Measurements from ENCODE around the gene IGFN1. TPM values are rescaled to one million over a fixed set of nuclear protein-coding genes. Genes with fewer than 3 reads are reported as not detected.

The IGFN1 gene
- polyA plus RNA-seq, 1 of the 3 experiments (the other 2 are of a cell fraction), result 0.18 TPM

GRCh38 chr1:201217851-201218250 lies 27.2 kb downstream of the IGFN1 start:
- Histone ChIP-seq H3K36me3 (replicated peaks in 1 of 2; ENCODE audit: control insufficient read depth in 1 of 2, insufficient read depth in 2 of 2, low read length in 1 of 2) (no peaks in the 10 kb centered on the region), H3K9ac (no peak overlapping the region), H3K79me2 (ENCODE audit: insufficient read depth) (no peaks in the 10 kb centered on the region), H3K4me1 (ENCODE audit: control insufficient read depth in 1 of 2, insufficient read depth in 2 of 2, low read depth in 1 of 2, low read length in 1 of 2) (peaks cover 0 to 3% of the 10 kb centered on the region in 2 experiments; a peak in 1 of 4 replicates), H3K4me2 (no peak overlapping the region), H2AFZ (ENCODE audit: low read depth) (no peak overlapping the region), H3K27me3 (ENCODE audit: insufficient read depth) (peaks cover 5% of the 10 kb centered on the region; the same call in 1 of the 2 replicates), H3K4me3 (ENCODE audit: low read depth in 2 of 2, low read length in 1 of 2) (no peak overlapping the region), H4K20me1 (ENCODE audit: insufficient read depth) (no peaks in the 10 kb centered on the region), H3K27ac (ENCODE audit: low read depth in 2 of 2, low read length in 1 of 2) (no peak overlapping the region), H3K9me2 (no peaks in the 10 kb centered on the region), H3K9me3 (no peaks in the 10 kb centered on the region), H3F3A (replicated peaks; ENCODE audit: insufficient read depth) (no peaks in the 10 kb centered on the region)
- CTCF ChIA-PET, result interaction anchor here (1.0 kb wide), 1 partner anchor 32 kb away, joined by 3 read pairs; no protein-coding TSS in a partner anchor
- TF ChIP-seq RFX5 (IDR thresholded peaks at IDR 0.05; ENCODE audit: low read length) (no peak), NRF1 (IDR thresholded peaks at IDR 0.05; ENCODE audit: low read depth, low read length) (no peak), NFIC (IDR thresholded peaks at IDR 0.05; ENCODE audit: borderline replicate concordance) (no peak), TEAD4 (IDR thresholded peaks at IDR 0.05; ENCODE audit: borderline replicate concordance, insufficient read depth) (no peak), ELF1 (IDR thresholded peaks at IDR 0.05) (no peak), CTCF (IDR thresholded peaks at IDR 0.05) (no peak), YY1 (IDR thresholded peaks at IDR 0.05; ENCODE audit: low read depth) (no peak), EZH2phosphoT487 (IDR thresholded peaks at IDR 0.05; ENCODE audit: borderline replicate concordance, low read depth) (no peak), PBX3 (IDR thresholded peaks at IDR 0.05) (no peak), MEF2A (IDR thresholded peaks at IDR 0.05; ENCODE audit: borderline replicate concordance, low read depth) (no peak), TCF12 (IDR thresholded peaks at IDR 0.05) (no peak), TAF1 (IDR thresholded peaks at IDR 0.05; ENCODE audit: borderline replicate concordance, low read depth, low read length) (no peak), RCOR1 (IDR thresholded peaks at IDR 0.05; ENCODE audit: low read length) (no peak), RAD21 (IDR thresholded peaks at IDR 0.05; ENCODE audit: low read length) (no peak)
- WGBS (ENCODE audit: low lambda C conversion rate), result 81% methylated on average over 3 of the region's 3 CpGs
- POLR2A ChIA-PET, result no interaction called here
- no peak for DNase-seq

GRCh38 chr1:201218409-201218808 lies 27.8 kb downstream of the IGFN1 start:
- no peak overlapping the region for H3K27ac ChIP-seq (ENCODE audit: low read depth in 2 of 2, low read length in 1 of 2)
- H3K9me2 ChIP-seq, result no peaks in the 10 kb centered on the region
- TF ChIP-seq TEAD4 (IDR thresholded peaks at IDR 0.05; ENCODE audit: borderline replicate concordance, insufficient read depth) (no peak), EP300 (IDR thresholded peaks at IDR 0.05; ENCODE audit: borderline replicate concordance in 1 of 2, low read depth in 1 of 2, low read length in 1 of 2) (no peak), ELF1 (IDR thresholded peaks at IDR 0.05) (no peak), CTCF (IDR thresholded peaks at IDR 0.05) (no peak), GATA2 (CRISPR knock-in tag; IDR thresholded peaks at IDR 0.05) (no peak), CHD2 (IDR thresholded peaks at IDR 0.05; ENCODE audit: low read length, partially characterized antibody) (no peak), NFIC (IDR thresholded peaks at IDR 0.05; ENCODE audit: borderline replicate concordance) (no peak), PBX3 (IDR thresholded peaks at IDR 0.05) (no peak), MEF2A (IDR thresholded peaks at IDR 0.05; ENCODE audit: borderline replicate concordance, low read depth) (no peak)
- H3K27me3 ChIP-seq (ENCODE audit: insufficient read depth), result no peaks in the 10 kb centered on the region
- DNase-seq, result no peak
- H3K9me3 ChIP-seq, result no peaks in the 10 kb centered on the region
- POLR2A ChIA-PET, result no interaction called here
- H4K20me1 ChIP-seq (ENCODE audit: insufficient read depth), result no peaks in the 10 kb centered on the region
- H3K36me3 ChIP-seq (replicated peaks in 1 of 2; ENCODE audit: control insufficient read depth in 1 of 2, insufficient read depth in 2 of 2, low read length in 1 of 2), result no peaks in the 10 kb centered on the region
- WGBS (ENCODE audit: low lambda C conversion rate), result 87% methylated on average over 10 of the region's 10 CpGs
- H3K79me2 ChIP-seq (ENCODE audit: insufficient read depth), result no peaks in the 10 kb centered on the region
- CTCF ChIA-PET, result interaction anchor here (0.7 to 1.6 kb wide), 3 partner anchors 30 to 294 kb away, joined by 3 to 6 read pairs (median 3); no protein-coding TSS in a partner anchor
- H3K4me1 ChIP-seq (ENCODE audit: control insufficient read depth in 1 of 2, insufficient read depth in 2 of 2, low read depth in 1 of 2, low read length in 1 of 2), result peaks cover 0 to 3% of the 10 kb centered on the region in 2 experiments; a peak in 1 of 4 replicates
- no peak overlapping the region for H2AFZ ChIP-seq (ENCODE audit: low read depth)
- no peak overlapping the region for H3K4me2 ChIP-seq
- H3K4me3 ChIP-seq (ENCODE audit: low read depth in 2 of 2, low read length in 1 of 2), result no peak overlapping the region
- no peak overlapping the region for H3K9ac ChIP-seq
- H3F3A ChIP-seq (replicated peaks; ENCODE audit: insufficient read depth), result no peaks in the 10 kb centered on the region
